GM13976 (cell line): ENCODE measurements around the gene SLC18A2.

Experiments used
- DNase-seq: peaks from one replicate; pipeline ENCODE4 v3.0.0; 2012; ENCODE audit warnings: low spot score
- in situ Hi-C: fragments of 300-500 bp; cut with MboI; formaldehyde crosslinking; loops from one replicate; pipeline ENCODE4 v1.12.0; 2022; ENCODE audit warnings: low sequenced_read_pairs, mixed read lengths, inconsistent platforms; ENCODE audit not compliant: unreplicated experiment
- TF ChIP-seq, protein P1 (sequence below): IDR thresholded peaks from 2 replicates; pipeline ENCODE4 v1.5.1; 2012; ENCODE audit warnings: borderline replicate concordance, mild to moderate bottlenecking; ENCODE audit not compliant: insufficient read depth; ENCODE audit errors: extremely low read depth, missing control alignments, control extremely low read depth

SLC18A2 gene

GRCh38 chr10:117260084-117260483 lies 19.2 kb downstream of the SLC18A2 start:
- no peak for DNase-seq
- TF ChIP-seq, protein P1, sequence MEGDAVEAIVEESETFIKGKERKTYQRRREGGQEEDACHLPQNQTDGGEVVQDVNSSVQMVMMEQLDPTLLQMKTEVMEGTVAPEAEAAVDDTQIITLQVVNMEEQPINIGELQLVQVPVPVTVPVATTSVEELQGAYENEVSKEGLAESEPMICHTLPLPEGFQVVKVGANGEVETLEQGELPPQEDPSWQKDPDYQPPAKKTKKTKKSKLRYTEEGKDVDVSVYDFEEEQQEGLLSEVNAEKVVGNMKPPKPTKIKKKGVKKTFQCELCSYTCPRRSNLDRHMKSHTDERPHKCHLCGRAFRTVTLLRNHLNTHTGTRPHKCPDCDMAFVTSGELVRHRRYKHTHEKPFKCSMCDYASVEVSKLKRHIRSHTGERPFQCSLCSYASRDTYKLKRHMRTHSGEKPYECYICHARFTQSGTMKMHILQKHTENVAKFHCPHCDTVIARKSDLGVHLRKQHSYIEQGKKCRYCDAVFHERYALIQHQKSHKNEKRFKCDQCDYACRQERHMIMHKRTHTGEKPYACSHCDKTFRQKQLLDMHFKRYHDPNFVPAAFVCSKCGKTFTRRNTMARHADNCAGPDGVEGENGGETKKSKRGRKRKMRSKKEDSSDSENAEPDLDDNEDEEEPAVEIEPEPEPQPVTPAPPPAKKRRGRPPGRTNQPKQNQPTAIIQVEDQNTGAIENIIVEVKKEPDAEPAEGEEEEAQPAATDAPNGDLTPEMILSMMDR: no peak
- in situ Hi-C loops: no loop called here

DNA sequence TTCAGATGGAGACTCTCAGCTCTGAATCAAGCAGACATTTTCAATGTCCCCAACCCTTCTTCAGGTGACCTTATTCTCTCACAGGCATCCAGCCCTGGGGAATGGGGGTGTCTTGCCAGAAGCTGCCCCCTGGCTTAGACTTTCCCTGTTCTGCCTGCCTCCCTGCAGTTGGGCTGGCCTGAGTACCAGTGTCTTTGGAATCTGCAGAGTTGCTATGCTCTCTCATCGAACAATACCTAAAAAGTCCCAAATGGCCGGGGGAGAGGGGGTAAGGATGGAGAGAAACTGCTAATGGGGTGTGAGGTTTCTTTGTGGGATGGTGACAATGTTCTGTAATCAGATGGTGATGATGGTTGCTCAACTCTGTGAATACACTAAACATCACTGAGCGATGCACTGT lies 20.6 kb downstream of the SLC18A2 start:
- in situ Hi-C loops: no loop called here
- TF ChIP-seq, protein P1: no peak
- no peak for DNase-seq

- in situ Hi-C loops: no loop called here
- TF ChIP-seq, protein P1: no peak
- DNase-seq: no peak
These were observed 21.5 kb downstream of the SLC18A2 start for GRCh38 chr10:117262291-117262902.

GRCh38 chr10:117262903-117263293 lies 22.0 kb downstream of the SLC18A2 start:
- no peak for DNase-seq
- TF ChIP-seq, protein P1: no peak
- in situ Hi-C loops: no loop called here

- DNase-seq: no peak
- in situ Hi-C loops: no loop called here
- TF ChIP-seq, protein P1: no peak
These were observed 23.9 kb downstream of the SLC18A2 start for GRCh38 chr10:117264782-117265181.

- no peak for DNase-seq
- TF ChIP-seq, protein P1: no peak
- in situ Hi-C loops: no loop called here
These were observed 25.5 kb downstream of the SLC18A2 start for GRCh38 chr10:117266400-117266799.
